GM19438 (cell line): ENCODE data around the gene GPR17.

Experiments used
- ATAC-seq: cut with Tn5 transposase; IDR thresholded peaks from one replicate; pipeline ENCODE4 v1.9.1; 2021; ENCODE audit warnings: low read depth; ENCODE audit not compliant: unreplicated experiment

The GPR17 gene

DNA sequence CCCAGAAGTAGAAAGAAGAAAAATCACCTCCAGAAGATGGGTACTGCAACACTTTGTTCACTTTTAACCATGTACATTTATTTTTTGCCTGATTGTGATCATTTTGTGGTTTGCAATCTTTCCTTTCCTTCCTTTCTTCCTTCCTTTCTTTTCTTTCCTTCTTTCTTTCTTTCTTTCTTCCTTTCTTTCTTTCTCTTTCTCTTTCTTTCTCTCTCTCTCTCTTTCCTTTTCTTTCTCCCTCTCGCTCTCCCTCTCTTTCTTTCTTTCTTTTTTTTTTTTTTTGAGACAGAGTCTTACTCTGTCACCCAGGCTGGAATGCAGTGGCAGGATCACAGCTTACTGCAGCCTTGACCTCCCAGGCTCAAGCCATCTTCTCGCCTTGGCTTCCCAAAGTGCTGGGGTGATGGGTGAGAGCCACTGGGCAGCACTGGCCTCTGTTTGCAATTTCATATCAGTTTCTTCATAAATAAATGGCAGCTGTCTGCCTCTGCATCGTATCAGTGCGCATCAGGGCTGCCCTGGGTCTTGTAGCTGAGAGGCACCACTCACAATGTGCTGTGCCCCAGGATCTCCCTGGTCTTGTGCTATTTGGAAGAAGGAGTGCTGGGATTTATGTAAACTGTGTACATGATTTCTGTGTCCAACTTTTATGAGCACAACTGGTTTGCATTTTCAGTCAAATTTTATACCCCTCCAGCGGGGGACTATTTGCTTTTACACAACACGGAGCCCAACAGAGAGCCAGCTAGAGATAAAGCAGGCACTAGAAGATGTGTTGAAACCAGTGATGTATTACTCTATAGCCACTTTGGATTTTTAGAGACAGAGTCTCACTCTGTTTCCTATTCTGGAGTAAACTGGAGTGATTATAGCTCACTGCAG is 36.3 kb downstream of the GPR17 start:
- no peak for ATAC-seq

- ATAC-seq, result no peak
Measured at GRCh38 chr2:127683056-127683455, 37.1 kb downstream of the GPR17 start.

- ATAC-seq, result no peak
Measured at GRCh38 chr2:127683757-127684156, 37.8 kb downstream of the GPR17 start.

GRCh38 chr2:127685410-127686080 is 39.6 kb downstream of the GPR17 start:
- ATAC-seq, result no peak

GRCh38 chr2:127688405-127688804 is 42.5 kb downstream of the GPR17 start:
- ATAC-seq, result no peak

GRCh38 chr2:127690696-127691095 is 44.7 kb downstream of the GPR17 start:
- no peak for ATAC-seq

DNA sequence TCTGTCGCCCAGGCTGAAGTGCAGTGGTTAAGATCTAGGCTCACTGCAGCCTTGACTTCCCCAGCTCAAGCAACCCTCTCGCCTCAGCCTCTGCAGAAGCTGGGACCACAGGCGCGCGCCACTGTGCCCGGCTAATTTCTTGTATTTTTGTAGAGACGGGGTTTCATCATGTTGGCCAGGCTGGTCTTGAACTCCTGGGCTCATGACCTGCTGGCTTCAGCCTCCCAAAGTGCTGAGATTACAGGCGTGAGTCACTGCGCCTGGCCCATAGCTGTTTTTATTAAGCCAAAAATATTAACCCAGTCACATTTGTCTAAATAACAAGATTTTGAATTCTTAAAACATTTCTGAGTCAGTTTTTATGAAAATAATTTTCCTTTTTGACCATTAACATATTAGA is 49.0 kb downstream of the GPR17 start:
- ATAC-seq, result no peak

- no peak for ATAC-seq
Measured at GRCh38 chr2:127695491-127696472, 49.8 kb downstream of the GPR17 start.

DNA sequence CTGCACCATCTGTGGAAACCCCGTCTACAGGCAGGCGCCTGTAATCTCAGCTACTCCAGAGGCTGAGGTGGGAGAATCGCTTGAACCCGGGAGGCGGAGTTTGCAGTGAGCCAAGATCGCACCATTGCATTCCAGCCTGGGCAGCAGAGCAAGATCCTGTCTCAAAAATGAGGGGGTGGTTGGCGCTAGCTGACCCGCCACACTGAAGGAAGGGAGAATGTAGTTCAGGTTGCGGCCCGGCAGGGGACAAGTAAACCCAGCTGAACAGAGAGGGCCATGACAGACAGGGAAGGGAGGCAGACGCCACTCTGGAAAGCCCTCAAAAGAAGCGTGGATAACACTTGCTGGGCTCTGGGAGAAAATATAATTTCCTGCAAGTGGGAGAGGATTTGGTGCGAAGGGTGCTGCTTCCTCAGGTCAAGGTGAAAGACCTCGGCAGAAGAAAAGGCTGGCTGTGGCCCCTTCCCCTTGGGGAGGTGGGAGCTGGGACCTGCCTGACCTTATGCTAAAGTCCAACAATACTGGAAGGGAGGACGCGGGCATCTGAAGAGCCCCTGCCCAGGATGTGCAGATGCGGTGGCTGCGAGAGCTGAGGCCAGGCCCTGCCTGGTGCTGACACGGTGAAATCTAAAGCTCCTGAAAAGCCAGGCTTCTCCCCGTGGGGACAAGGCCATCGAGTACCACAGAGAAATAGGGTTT is 51.7 kb downstream of the GPR17 start:
- ATAC-seq, result no peak

DNA sequence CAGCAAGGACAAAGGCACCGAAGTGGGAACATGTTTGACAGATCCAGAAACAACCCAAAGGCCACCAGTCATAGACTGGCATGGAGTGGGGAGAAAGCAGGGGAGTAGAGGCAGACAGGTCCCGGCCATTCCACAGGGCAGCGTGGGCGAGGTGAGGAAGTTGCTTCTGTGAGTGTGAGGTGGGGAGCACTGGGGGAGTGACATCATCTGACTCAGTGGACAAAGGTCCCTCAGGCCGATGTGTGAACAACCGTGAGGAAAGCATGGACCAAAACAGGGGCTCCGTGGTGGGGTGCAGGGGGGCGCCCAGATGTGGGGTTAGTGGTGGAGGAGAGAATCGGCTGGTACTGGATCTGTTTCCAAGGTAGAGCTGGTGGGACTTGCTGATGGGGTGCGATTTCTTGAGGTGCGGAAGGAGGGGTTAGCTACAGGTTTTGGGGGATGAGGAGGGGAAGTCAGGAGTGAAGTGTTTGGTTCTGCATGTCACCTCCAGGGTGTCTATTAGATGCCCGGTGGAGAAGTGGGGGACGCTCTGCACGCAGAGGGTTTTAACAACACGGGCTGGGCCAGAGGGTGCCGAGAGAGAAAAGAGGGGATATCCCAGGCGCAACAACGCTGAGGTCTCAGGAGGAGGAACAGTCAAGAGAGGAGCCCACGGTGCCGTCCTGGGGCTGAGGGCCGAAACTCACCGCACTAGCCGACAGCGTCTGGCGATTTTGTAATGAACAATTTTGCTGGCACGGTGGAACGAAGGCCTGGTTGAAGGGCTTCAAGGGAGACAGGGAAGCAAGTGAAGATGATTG is 52.8 kb downstream of the GPR17 start:
- no peak for ATAC-seq

GRCh38 chr2:127700527-127701192 is 54.7 kb downstream of the GPR17 start:
- peak; percentile 71 for ATAC-seq

GRCh38 chr2:127701193-127701650 is 55.3 kb downstream of the GPR17 start, which contains the start of gene SFT2D3:
SFT2D3 (plus strand) TSS chr2:127701497; CDS start chr2:127701529, 32 bp downstream.
- ATAC-seq, result peak; percentile 64

GRCh38 chr2:127701651-127702394 is 55.9 kb downstream of the GPR17 start:
- ATAC-seq, result peak; percentile 34
